ENCODE results near the gene NMNAT3.

Gene NMNAT3

GRCh38 chr3:139577909-139578308 lies 99.9 kb downstream of the NMNAT3 start:
- DNase-seq: no peak

GRCh38 chr3:139577346-139577745 lies 100.4 kb downstream of the NMNAT3 start:
- no peak for DNase-seq

GRCh38 chr3:139574026-139574947 lies 103.5 kb downstream of the NMNAT3 start:
- DNase-seq: no peak

- DNase-seq: no peak
Measured at GRCh38 chr3:139572847-139573672, 104.7 kb downstream of the NMNAT3 start.

- DNase-seq: no peak
Measured at GRCh38 chr3:139571711-139572110, 106.1 kb downstream of the NMNAT3 start.

GRCh38 chr3:139564294-139564861 lies 113.4 kb downstream of the NMNAT3 start:
- DNase-seq: no peak

GRCh38 chr3:139561959-139562676 lies 115.7 kb downstream of the NMNAT3 start:
- DNase-seq: peak; percentile 38

GRCh38 chr3:139561255-139561817 lies 116.4 kb downstream of the NMNAT3 start:
- no peak for DNase-seq

- DNase-seq: no peak
Measured at GRCh38 chr3:139560411-139560810, 117.4 kb downstream of the NMNAT3 start.

GRCh38 chr3:139559541-139559940 lies 118.2 kb downstream of the NMNAT3 start:
- DNase-seq: peak; percentile 83

GRCh38 chr3:139558351-139559266 lies 119.2 kb downstream of the NMNAT3 start:
- DNase-seq: no peak

- DNase-seq: no peak
Measured at GRCh38 chr3:139557041-139557440, 120.7 kb downstream of the NMNAT3 start.

- peak; percentile 65 for DNase-seq
Measured at GRCh38 chr3:139555249-139555648, 122.5 kb downstream of the NMNAT3 start.

- DNase-seq: no peak
Measured at GRCh38 chr3:139554628-139555027, 123.1 kb downstream of the NMNAT3 start.

- DNase-seq: no peak
Measured at GRCh38 chr3:139552632-139553365, 125.0 kb downstream of the NMNAT3 start.

GRCh38 chr3:139548801-139549200 lies 129.0 kb downstream of the NMNAT3 start:
- DNase-seq: no peak

GRCh38 chr3:139547666-139548065 lies 130.1 kb downstream of the NMNAT3 start:
- DNase-seq: no peak

- DNase-seq: no peak
Measured at GRCh38 chr3:139546772-139547171, 131.0 kb downstream of the NMNAT3 start.

- DNase-seq: no peak
Measured at GRCh38 chr3:139541532-139542288, 136.1 kb downstream of the NMNAT3 start.
